Breast epithelium (tissue), 3 donors: ENCODE results near the gene CEND1.

Experiments
- CTCF ChIP-seq, 3 donors: fragments of 450-650 bp; IDR thresholded peaks; one replicate each; pipeline ENCODE4 v1.5.1; 2016 to 2017; ENCODE audit warnings: antibody characterized with exemption in 3 of 3, mild to moderate bottlenecking in 3 of 3, moderate library complexity in 3 of 3
- POLR2A ChIP-seq: fragments of 450-650 bp; IDR thresholded peaks from one replicate; pipeline ENCODE4 v1.6.1; 2016; ENCODE audit warnings: antibody characterized with exemption, mild to moderate bottlenecking, moderate library complexity

GRCh38 chr11:779955-780532, 9.8 kb downstream of the CEND1 start:
- TF ChIP-seq CTCF (IDR thresholded peaks at IDR 0.05): no peak
- no peak for TF ChIP-seq POLR2A
